ENCODE measurements around the gene MATK. TPM values are rescaled to one million over a fixed set of nuclear protein-coding genes. Genes with fewer than 3 reads are reported as not detected.

MATK gene
- total RNA-seq, 1 donor from 2014 or later, result 0.50 TPM

DNA sequence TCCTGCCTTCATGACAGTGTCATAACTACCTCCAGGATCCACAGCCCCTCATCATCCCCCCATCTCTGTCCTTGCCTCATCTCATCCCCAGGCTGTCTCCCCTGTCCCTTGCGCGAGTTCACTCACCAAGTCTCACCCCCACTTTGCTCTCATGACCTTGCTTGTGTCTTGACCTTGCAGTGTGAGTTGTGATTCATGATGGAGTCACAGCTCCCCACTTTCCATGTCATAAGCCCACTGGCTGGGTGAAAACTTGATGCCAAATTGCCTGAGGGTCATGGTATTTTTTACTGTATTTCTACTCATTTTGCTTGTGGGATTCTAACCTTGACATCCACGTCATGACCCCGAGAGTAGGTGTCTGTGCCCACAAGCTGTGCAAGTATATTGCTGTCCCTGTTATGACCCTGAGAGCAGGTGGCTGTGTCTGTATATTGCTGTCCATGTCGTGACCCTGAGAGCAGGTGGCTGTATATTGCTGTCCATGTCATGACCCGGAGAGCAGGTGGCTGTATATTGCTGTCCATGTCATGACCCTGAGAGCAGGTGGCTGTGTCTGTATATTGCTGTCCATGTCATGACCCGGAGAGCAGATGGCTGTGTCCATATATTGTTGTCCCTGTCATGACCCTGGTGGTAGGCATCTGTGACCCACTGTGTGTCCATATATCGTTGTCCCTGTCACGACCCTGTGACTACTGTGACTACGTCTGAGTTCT, 48.5 kb downstream of the MATK start:
- TF ChIP-seq, protein P1, sequence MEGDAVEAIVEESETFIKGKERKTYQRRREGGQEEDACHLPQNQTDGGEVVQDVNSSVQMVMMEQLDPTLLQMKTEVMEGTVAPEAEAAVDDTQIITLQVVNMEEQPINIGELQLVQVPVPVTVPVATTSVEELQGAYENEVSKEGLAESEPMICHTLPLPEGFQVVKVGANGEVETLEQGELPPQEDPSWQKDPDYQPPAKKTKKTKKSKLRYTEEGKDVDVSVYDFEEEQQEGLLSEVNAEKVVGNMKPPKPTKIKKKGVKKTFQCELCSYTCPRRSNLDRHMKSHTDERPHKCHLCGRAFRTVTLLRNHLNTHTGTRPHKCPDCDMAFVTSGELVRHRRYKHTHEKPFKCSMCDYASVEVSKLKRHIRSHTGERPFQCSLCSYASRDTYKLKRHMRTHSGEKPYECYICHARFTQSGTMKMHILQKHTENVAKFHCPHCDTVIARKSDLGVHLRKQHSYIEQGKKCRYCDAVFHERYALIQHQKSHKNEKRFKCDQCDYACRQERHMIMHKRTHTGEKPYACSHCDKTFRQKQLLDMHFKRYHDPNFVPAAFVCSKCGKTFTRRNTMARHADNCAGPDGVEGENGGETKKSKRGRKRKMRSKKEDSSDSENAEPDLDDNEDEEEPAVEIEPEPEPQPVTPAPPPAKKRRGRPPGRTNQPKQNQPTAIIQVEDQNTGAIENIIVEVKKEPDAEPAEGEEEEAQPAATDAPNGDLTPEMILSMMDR (IDR thresholded peaks at IDR 0.05; ENCODE audit: insufficient read depth, low read length, poor library complexity, severe bottlenecking), result no peak
- Histone ChIP-seq H3K4me3 (ENCODE audit: low read depth, low read length) (no peak overlapping the region), H3K27me3 (ENCODE audit: control insufficient read depth, insufficient read depth, low read length) (no peaks in the 10 kb centered on the region), H3K36me3 (ENCODE audit: control insufficient read depth, insufficient read depth, low read length) (no peaks in the 10 kb centered on the region)
- no peak for DNase-seq (ENCODE audit: low read depth)

DNA sequence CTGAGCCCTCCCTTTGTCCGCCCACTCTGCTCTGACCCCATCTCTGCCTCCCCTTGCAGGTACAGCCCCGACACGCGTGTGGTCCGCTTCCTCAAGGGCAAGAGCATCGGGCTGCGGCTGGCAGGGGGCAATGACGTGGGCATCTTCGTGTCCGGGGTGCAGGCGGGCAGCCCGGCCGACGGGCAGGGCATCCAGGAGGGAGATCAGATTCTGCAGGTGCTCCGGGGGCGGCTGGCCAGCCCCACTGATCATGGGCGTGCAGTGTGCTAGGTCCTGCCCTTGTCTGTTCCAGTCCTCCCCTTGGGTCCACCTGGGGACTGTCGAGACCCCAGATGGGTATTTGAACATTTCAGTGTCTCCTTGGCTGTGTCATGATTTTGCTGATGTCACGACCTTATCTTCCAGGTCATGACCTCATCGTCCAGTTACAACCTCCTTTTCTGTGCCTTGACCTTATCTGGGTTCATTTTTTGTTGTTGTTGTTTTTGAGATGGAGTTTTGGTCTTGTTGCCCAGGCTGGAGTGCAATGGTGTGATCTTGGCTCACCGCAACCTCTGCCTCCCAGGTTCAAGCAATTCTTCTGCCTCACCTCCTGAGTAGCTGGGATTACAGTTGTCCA, 50.0 kb downstream of the MATK start:
- H3K36me3 ChIP-seq (ENCODE audit: control insufficient read depth, insufficient read depth, low read length), result no peaks in the 10 kb centered on the region
- TF ChIP-seq, protein P1 (IDR thresholded peaks at IDR 0.05; ENCODE audit: insufficient read depth, low read length, poor library complexity, severe bottlenecking), result no peak

DNA sequence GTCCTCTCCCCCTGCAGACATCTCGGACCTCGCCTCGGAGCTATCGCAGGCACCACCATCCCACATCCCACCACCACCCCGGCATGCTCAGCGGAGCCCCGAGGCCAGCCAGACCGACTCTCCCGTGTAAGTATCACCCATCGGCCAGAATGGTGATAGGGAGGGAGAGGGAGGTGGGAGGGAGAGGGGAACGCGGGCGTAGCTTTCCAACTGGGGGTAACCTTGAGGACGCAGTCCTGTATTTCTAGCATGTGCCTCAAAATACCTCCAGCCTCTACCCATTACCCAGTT, 51.9 kb downstream of the MATK start:
- TF ChIP-seq, protein P1 (IDR thresholded peaks at IDR 0.05; ENCODE audit: insufficient read depth, low read length, poor library complexity, severe bottlenecking), result no peak
- DNase-seq (ENCODE audit: low read depth), result no peak
- no peaks in the 10 kb centered on the region for H3K27me3 ChIP-seq (ENCODE audit: control insufficient read depth, insufficient read depth, low read length)
- no peaks in the 10 kb centered on the region for H3K36me3 ChIP-seq (ENCODE audit: control insufficient read depth, insufficient read depth, low read length)
- H3K4me3 ChIP-seq (ENCODE audit: low read depth, low read length), result no peak overlapping the region

More for the DNA sequence above, 50.0 kb downstream of the MATK start:
- DNase-seq (ENCODE audit: low read depth), result no peak
- H3K4me3 ChIP-seq (ENCODE audit: low read depth, low read length), result no peak overlapping the region
- H3K27me3 ChIP-seq (ENCODE audit: control insufficient read depth, insufficient read depth, low read length), result no peaks in the 10 kb centered on the region

DNA sequence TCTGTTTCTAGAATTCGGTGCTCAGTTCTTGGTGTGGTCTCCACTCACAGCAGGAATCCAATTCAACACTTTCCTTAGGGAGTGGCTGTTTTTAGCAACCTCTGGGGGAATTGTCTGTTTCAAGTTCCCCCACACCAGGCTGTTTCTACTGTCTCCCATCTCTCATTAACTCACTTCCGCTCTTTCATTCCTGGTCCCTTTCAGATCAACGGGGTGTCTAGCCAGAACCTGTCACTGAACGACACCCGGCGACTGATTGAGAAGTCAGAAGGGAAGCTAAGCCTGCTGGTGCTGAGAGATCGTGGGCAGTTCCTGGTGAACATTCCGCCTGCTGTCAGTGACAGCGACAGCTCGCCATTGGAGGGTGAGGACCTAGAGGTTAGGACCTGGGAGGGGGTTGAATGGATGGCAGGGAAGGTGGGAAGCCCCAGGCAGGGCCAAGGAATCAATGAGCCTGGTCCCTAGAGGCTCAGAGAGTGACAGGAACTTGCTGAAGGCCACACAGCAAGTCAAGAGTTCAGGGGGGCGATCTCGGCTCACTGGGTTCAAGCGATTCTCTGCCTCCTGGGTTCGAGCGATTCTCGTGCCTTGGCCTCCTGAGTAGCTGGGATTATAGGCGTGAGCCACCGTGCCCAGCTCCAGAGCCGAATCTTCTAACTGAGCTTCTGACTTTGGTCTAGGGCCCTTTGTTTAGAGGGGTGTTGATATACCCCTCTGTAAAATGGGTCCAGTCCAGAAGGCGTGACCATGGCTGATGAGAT, 52.5 kb downstream of the MATK start:
- no peak overlapping the region for H3K4me3 ChIP-seq (ENCODE audit: low read depth, low read length)

DNA sequence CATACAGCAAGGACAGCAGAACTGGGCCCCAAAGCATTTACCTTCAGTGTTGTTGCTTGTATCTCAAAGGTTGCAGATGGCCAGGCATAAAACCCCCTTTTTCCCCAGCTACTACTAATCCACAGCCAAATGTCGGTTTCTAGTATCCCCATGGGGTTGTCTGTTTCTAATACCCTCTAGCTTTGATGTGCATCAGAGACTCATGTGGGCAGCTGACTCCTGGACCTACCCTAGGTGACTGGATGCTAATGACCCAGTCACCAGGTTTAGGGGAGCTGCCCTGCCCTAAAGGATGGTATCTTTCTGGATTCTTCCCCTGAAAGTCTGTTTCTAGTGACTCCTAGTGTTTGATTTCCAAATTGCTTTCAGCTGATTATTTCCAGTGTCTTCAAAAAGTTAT, 54.1 kb downstream of the MATK start:
- no peaks in the 10 kb centered on the region for H3K27me3 ChIP-seq (ENCODE audit: control insufficient read depth, insufficient read depth, low read length)

More for the DNA sequence above, 52.5 kb downstream of the MATK start:
- TF ChIP-seq, protein P1 (IDR thresholded peaks at IDR 0.05; ENCODE audit: insufficient read depth, low read length, poor library complexity, severe bottlenecking), result no peak
- no peaks in the 10 kb centered on the region for H3K36me3 ChIP-seq (ENCODE audit: control insufficient read depth, insufficient read depth, low read length)
- H3K27me3 ChIP-seq (ENCODE audit: control insufficient read depth, insufficient read depth, low read length), result no peaks in the 10 kb centered on the region
- DNase-seq (ENCODE audit: low read depth), result no peak

More for the DNA sequence above, 54.1 kb downstream of the MATK start:
- H3K4me3 ChIP-seq (ENCODE audit: low read depth, low read length), result no peak overlapping the region
- no peaks in the 10 kb centered on the region for H3K36me3 ChIP-seq (ENCODE audit: control insufficient read depth, insufficient read depth, low read length)
- TF ChIP-seq, protein P1 (IDR thresholded peaks at IDR 0.05; ENCODE audit: insufficient read depth, low read length, poor library complexity, severe bottlenecking), result no peak
- no peak for DNase-seq (ENCODE audit: low read depth)

All from kidney epithelial cell (primary cell).